Measurements from ENCODE around the gene PSPH.
"Not testable (repeated sequence)": the region's sequence is repeated elsewhere in the genome, so short reads cannot be mapped to it uniquely, and the experiment has no call there.

Gene PSPH

DNA sequence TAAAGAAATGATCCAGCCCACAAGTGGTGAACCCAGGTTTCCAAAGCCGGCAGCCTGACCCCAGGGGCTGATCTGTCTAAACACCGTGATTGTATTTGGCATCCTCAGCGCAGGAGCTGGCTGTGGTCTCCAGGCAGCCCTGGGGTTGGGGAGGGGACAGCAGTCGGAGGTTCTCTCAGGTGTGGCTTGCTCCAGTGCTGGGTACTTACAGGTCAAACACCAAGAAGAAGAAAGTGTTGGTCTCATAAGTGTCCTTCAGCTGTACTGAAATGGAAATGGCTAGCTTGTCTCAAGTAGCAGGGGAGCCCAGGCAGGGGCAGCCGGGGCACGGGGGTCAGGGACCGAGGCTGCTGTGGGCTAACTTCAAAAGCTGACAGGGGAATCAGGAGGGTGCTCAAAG is 35.5 kb upstream of the PSPH start:
- H3K27ac ChIP-seq, result no peak overlapping the region
- H3K36me3 ChIP-seq (ENCODE audit: insufficient read depth, low read length), result no peaks in the 10 kb centered on the region
- no peak overlapping the region for H3K9ac ChIP-seq (ENCODE audit: insufficient read length)
- DNase-seq (ENCODE audit: low read depth, low spot score), result no peak
- no peak for TF ChIP-seq EZH2 (IDR thresholded peaks at IDR 0.05)
- no peak for TF ChIP-seq FOXP2 (optimal IDR thresholded peaks at IDR 0.05; ENCODE audit: control extremely low read depth, extremely low read length, insufficient read depth)
- TF ChIP-seq POLR2AphosphoS5 (IDR thresholded peaks at IDR 0.05; ENCODE audit: borderline replicate concordance, low read depth, low read length), result no peak
- H3K9me3 ChIP-seq (ENCODE audit: low read depth, low read length), result no peaks in the 10 kb centered on the region
- no peak overlapping the region for H3K4me3 ChIP-seq

DNA sequence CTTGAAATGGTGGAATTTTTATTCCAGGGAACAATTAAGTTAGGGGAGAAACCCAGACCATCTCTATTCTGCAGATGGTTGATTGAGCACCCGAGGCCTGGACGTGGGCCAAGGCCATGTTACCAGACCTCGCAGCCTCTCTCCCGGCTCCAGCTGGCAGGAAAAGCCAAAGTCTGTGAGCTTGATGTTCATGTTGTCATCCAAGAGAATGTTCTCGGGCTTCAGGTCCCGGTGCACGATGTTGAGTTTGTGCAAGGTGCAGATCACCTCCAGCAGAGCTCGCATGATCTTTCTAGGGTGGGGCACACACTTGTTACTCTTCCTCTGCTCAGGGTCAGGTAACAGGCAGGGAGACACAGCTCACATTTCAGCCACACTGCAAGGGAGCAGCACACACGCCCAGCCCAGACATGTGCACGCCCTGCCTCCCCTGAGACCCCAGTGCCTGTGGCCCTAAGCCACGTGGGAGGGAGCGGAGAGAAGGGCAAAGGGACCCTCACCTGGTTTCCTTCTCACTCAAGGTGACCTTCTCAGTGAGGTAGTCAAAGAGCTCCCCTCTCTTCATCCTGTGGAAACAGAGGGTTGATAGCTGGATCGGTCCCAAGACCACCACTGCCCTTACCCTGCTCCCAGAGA is 32.0 kb upstream of the PSPH start:
- no peak overlapping the region for H3K9ac ChIP-seq (ENCODE audit: insufficient read length)
- no peak for DNase-seq (ENCODE audit: low read depth, low spot score)
- H3K27ac ChIP-seq, result no peak overlapping the region

DNA sequence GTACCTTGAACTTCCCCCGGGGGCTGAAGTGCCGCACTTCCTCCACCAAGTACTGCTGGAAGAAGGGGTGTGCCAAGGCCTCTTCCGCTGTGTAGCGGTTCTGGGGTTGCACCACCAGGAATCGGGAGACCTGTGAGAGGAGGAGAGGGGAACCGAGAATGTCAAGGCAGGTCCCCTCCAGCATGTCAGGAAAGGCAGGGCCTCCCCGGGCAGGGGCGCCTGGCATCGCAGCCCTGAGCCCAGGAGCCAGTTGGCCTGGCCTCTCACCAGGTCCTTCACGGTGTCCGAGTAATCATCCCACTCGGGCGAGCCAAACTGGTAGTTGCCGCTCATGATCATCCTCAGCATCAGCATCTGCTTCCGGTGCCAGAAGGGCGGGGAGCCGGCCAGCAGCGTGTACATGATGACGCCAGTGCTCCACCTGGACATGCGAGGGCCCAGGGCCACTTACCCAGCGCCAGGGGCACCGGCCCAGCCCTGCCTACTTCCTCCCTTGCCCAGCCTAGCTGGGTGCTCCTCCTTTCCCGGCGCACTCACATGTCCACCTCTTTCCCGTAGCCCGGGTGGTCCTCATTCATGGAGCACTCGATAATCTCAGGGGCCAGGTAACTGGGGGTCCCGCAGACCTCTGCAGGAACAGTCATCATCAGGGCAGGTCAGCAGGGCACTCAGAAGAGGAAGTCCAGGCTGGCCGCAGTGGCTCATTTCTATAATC is 30.5 kb upstream of the PSPH start:
- DNase-seq (ENCODE audit: low read depth, low spot score), result no peak
- no peaks in the 10 kb centered on the region for H3K9me3 ChIP-seq (ENCODE audit: low read depth, low read length)
- H3K36me3 ChIP-seq (ENCODE audit: insufficient read depth, low read length), result peaks cover 24% of the 10 kb centered on the region; the same call in 1 of the 2 replicates
- no peak overlapping the region for H3K4me3 ChIP-seq
- no peak overlapping the region for H3K9ac ChIP-seq (ENCODE audit: insufficient read length)
- TF ChIP-seq FOXP2 (optimal IDR thresholded peaks at IDR 0.05; ENCODE audit: control extremely low read depth, extremely low read length, insufficient read depth) (no peak), EZH2 (IDR thresholded peaks at IDR 0.05) (no peak), POLR2AphosphoS5 (IDR thresholded peaks at IDR 0.05; ENCODE audit: borderline replicate concordance, low read depth, low read length) (no peak)
- H3K27ac ChIP-seq, result no peak overlapping the region

More for the DNA sequence above, 32.0 kb upstream of the PSPH start:
- TF ChIP-seq FOXP2 (optimal IDR thresholded peaks at IDR 0.05; ENCODE audit: control extremely low read depth, extremely low read length, insufficient read depth), result no peak
- TF ChIP-seq EZH2 (IDR thresholded peaks at IDR 0.05), result no peak
- no peak for TF ChIP-seq POLR2AphosphoS5 (IDR thresholded peaks at IDR 0.05; ENCODE audit: borderline replicate concordance, low read depth, low read length)
- no peaks in the 10 kb centered on the region for H3K9me3 ChIP-seq (ENCODE audit: low read depth, low read length)
- peaks cover 17% of the 10 kb centered on the region; the same call in 1 of the 2 replicates for H3K36me3 ChIP-seq (ENCODE audit: insufficient read depth, low read length)
- H3K4me3 ChIP-seq, result no peak overlapping the region

DNA sequence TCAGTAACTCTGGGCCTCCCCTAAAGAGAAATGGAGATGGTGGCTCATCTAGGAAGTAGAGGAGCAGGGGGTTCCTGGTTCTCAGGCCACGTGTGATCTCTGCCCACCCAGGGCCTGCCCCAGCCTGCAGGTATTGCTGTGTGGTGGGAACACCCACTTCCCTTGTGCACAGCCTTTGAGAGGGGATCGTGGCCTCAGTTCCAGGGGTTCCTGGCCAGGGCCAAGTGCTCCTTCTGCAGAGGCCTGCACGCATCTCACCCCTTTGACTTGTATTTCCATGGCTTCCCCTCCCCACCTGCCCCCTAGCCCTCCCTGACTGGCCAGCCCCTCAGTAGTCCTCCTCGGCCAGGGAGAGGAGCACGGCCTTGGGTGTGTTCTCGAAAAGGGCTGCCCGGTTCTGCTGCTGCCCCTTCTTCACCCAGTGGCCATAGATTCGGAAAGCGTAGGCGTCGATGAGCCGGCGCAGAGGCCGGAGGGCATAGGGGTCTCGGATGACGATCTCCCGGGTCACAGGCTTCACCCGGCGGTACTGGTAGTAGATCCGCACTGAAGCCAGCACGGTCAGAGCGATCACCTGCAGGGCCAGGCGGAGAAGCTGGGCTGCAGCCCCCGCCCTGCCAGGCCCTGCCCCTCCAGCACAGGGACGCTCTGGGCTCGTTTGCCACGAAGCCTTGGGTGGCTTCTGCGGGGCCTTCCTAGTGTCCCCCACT is 29.6 kb upstream of the PSPH start:
- not testable (repeated sequence) for H3K4me3 ChIP-seq; H3K9me3 ChIP-seq (ENCODE audit: low read depth, low read length); H3K9ac ChIP-seq (ENCODE audit: insufficient read length); H3K27ac ChIP-seq; DNase-seq (ENCODE audit: low read depth, low spot score)
- H3K36me3 ChIP-seq (ENCODE audit: insufficient read depth, low read length), result peaks cover 24% of the 10 kb centered on the region; the same call in 1 of the 2 replicates

DNA sequence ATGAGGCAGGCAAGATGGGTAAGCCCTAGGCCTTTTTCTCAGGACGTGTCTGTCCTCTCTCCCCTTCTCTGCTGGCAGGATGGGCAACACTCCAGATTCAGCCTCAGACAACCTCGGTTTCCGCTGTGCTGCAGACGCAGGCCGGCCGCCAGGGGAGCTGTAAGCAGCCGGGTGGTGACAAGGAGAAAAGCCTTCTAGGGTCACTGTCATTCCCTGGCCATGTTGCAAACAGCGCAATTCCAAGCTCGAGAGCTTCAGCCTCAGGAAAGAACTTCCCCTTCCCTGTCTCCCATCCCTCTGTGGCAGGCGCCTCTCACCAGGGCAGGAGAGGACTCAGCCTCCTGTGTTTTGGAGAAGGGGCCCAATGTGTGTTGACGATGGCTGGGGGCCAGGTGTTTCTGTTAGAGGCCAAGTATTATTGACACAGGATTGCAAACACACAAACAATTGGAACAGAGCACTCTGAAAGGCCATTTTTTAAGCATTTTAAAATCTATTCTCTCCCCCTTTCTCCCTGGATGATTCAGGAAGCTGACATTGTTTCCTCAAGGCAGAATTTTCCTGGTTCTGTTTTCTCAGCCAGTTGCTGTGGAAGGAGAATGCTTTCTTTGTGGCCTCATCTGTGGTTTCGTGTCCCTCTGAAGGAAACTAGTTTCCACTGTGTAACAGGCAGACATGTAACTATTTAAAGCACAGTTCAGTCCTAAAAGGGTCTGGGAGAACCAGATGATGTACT is 28.4 kb upstream of the PSPH start:
- no peak overlapping the region for H3K9ac ChIP-seq (ENCODE audit: insufficient read length)
- no peak for DNase-seq (ENCODE audit: low read depth, low spot score)
- H3K27ac ChIP-seq, result no peak overlapping the region
- peaks cover 26% of the 10 kb centered on the region; the same call in 1 of the 2 replicates for H3K36me3 ChIP-seq (ENCODE audit: insufficient read depth, low read length)
- H3K9me3 ChIP-seq (ENCODE audit: low read depth, low read length), result no peaks in the 10 kb centered on the region
- no peak overlapping the region for H3K4me3 ChIP-seq
- TF ChIP-seq EZH2 (IDR thresholded peaks at IDR 0.05), result no peak
- no peak for TF ChIP-seq FOXP2 (optimal IDR thresholded peaks at IDR 0.05; ENCODE audit: control extremely low read depth, extremely low read length, insufficient read depth)
- TF ChIP-seq POLR2AphosphoS5 (IDR thresholded peaks at IDR 0.05; ENCODE audit: borderline replicate concordance, low read depth, low read length), result no peak

DNA sequence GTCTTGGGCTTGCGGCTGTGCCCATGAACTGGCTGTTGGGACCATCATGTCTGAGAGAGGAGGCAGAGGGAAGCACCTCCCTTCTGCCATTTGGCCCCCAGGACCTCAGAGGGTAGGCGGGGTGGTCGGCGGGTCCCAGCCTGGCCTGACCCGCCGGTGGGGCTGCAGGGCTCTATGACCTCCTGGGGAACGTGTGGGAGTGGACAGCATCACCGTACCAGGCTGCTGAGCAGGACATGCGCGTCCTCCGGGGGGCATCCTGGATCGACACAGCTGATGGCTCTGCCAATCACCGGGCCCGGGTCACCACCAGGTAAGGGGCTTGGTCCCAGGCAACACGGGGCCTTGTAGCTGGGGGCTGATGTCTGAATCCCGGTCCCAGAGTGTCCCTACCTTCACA is 27.0 kb upstream of the PSPH start:
- no peak overlapping the region for H3K27ac ChIP-seq
- no peaks in the 10 kb centered on the region for H3K9me3 ChIP-seq (ENCODE audit: low read depth, low read length)
- H3K9ac ChIP-seq (ENCODE audit: insufficient read length), result no peak overlapping the region
- no peak for TF ChIP-seq FOXP2 (optimal IDR thresholded peaks at IDR 0.05; ENCODE audit: control extremely low read depth, extremely low read length, insufficient read depth)
- TF ChIP-seq POLR2AphosphoS5 (IDR thresholded peaks at IDR 0.05; ENCODE audit: borderline replicate concordance, low read depth, low read length), result no peak
- no peak for TF ChIP-seq EZH2 (IDR thresholded peaks at IDR 0.05)
- H3K36me3 ChIP-seq (ENCODE audit: insufficient read depth, low read length), result peaks cover 26% of the 10 kb centered on the region; the same call in 1 of the 2 replicates
- DNase-seq (ENCODE audit: low read depth, low spot score), result no peak
- H3K4me3 ChIP-seq, result no peak overlapping the region

DNA sequence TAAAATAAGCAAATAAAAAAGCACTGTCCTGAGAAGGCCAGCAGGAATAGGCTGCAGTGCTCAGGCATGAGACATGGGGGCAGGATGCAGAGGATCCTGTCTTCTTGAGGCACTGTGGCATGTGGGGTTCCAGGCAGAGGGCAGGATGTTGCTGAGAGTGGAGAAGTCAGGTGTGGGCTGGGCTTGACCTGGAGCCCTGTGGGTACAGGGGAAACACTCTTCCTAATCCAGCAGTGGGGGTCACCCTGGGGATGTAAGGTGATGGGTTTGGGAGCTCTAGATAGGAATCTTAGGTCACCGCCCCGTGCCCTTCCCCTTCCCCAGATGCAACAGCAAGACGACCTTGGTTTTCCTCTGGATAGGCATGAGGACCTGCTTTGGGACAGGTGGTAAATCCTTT is 26.4 kb upstream of the PSPH start:
- Histone ChIP-seq H3K27ac (no peak overlapping the region), H3K9ac (ENCODE audit: insufficient read length) (no peak overlapping the region), H3K36me3 (ENCODE audit: insufficient read depth, low read length) (peaks cover 31% of the 10 kb centered on the region; the same call in 1 of the 2 replicates), H3K9me3 (ENCODE audit: low read depth, low read length) (no peaks in the 10 kb centered on the region), H3K4me3 (no peak overlapping the region)
- DNase-seq (ENCODE audit: low read depth, low spot score), result no peak
- TF ChIP-seq POLR2AphosphoS5 (IDR thresholded peaks at IDR 0.05; ENCODE audit: borderline replicate concordance, low read depth, low read length), result no peak
- TF ChIP-seq EZH2 (IDR thresholded peaks at IDR 0.05), result no peak
- TF ChIP-seq FOXP2 (optimal IDR thresholded peaks at IDR 0.05; ENCODE audit: control extremely low read depth, extremely low read length, insufficient read depth), result no peak

DNA sequence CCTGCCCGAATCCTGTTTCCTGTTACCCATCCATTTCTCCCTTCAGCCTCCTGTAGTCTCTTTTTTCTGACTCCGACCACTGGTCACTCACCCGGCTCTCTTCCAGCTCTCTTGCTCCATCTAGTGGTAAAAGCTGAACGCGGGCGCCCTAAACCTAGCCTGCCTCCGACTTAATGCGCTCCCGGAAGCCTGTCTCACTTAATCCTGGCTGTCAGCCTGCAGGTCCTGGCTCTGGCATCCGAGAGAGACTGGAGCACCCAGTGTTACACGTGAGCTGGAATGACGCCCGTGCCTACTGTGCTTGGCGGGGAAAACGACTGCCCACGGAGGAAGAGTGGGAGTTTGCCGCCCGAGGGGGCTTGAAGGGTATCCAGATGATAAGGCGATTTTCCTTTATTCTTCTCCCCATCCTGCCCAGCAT is 23.1 kb upstream of the PSPH start:
- Histone ChIP-seq H3K36me3 (ENCODE audit: insufficient read depth, low read length) (peaks cover 42% of the 10 kb centered on the region), H3K27ac (no peak overlapping the region), H3K9ac (ENCODE audit: insufficient read length) (no peak overlapping the region), H3K4me3 (no peak overlapping the region), H3K9me3 (ENCODE audit: low read depth, low read length) (no peaks in the 10 kb centered on the region)
- no peak for TF ChIP-seq FOXP2 (optimal IDR thresholded peaks at IDR 0.05; ENCODE audit: control extremely low read depth, extremely low read length, insufficient read depth)
- TF ChIP-seq EZH2 (IDR thresholded peaks at IDR 0.05), result no peak
- TF ChIP-seq POLR2AphosphoS5 (IDR thresholded peaks at IDR 0.05; ENCODE audit: borderline replicate concordance, low read depth, low read length), result no peak
- DNase-seq (ENCODE audit: low read depth, low spot score), result no peak

DNA sequence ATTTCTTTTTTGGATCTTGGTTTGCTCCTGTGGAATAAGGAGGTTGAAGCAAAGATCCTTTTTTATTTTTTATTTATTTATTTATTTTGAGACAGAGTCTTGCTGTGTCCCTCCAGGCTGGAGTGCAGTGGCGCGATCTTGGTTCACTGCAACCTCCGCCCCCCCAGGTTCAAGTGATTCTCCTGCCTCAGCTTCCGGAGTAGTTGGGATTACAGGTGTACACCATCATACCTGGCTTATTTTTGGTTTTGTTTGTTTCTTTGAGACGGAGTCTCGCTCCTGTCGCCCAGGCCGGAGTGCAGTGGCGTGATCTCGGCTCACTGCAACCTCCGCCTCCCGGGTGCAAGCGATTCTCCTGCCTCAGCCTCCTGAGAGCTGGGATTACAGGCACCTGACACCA is 15.1 kb upstream of the PSPH start:
- H3K36me3 ChIP-seq (ENCODE audit: insufficient read depth, low read length), result peaks cover 51% of the 10 kb centered on the region
- not testable (repeated sequence) for H3K4me3 ChIP-seq; DNase-seq (ENCODE audit: low read depth, low spot score); H3K9me3 ChIP-seq (ENCODE audit: low read depth, low read length); H3K27ac ChIP-seq; H3K9ac ChIP-seq (ENCODE audit: insufficient read length)

All from SK-N-MC (cell line).